ENCODE data around the gene XIRP2.
"Not testable (repeated sequence)": the region's sequence is repeated elsewhere in the genome, so short reads cannot be mapped to it uniquely, and the experiment has no call there.

Gene XIRP2

GRCh38 chr2:166957686-166958085, 69.4 kb downstream of the XIRP2 start:
- no peak for DNase-seq

- no peak for DNase-seq
Observed at GRCh38 chr2:166958986-166959481, 70.8 kb downstream of the XIRP2 start.

- no peak for DNase-seq
Observed at GRCh38 chr2:166959556-166959955, 71.3 kb downstream of the XIRP2 start.

- DNase-seq, result no peak
Observed at GRCh38 chr2:166960702-166961270, 72.5 kb downstream of the XIRP2 start.

GRCh38 chr2:166961933-166962332, 73.7 kb downstream of the XIRP2 start:
- no peak for DNase-seq

- no peak for DNase-seq
Observed at GRCh38 chr2:166969486-166969885, 81.2 kb downstream of the XIRP2 start.

- DNase-seq, result no peak
Observed at GRCh38 chr2:166972002-166972401, 83.7 kb downstream of the XIRP2 start.

- DNase-seq, result no peak
Observed at GRCh38 chr2:166972418-166972817, 84.1 kb downstream of the XIRP2 start.

- DNase-seq, result no peak
Observed at GRCh38 chr2:166984188-166984587, 95.9 kb downstream of the XIRP2 start.

- no peak for DNase-seq
Observed at GRCh38 chr2:166984797-166985196, 96.5 kb downstream of the XIRP2 start.

- no peak for DNase-seq
Observed at GRCh38 chr2:166994588-166995336, 106.5 kb downstream of the XIRP2 start.

GRCh38 chr2:166996465-166996864, 108.2 kb downstream of the XIRP2 start:
- no peak for DNase-seq

GRCh38 chr2:167001165-167001564, 112.9 kb downstream of the XIRP2 start:
- DNase-seq, result no peak

GRCh38 chr2:167005096-167005495, 116.8 kb downstream of the XIRP2 start:
- no peak for DNase-seq

GRCh38 chr2:167013227-167013626, 124.9 kb downstream of the XIRP2 start:
- no peak for DNase-seq

- no peak for DNase-seq
Observed at GRCh38 chr2:167015806-167016205, 127.5 kb downstream of the XIRP2 start.

GRCh38 chr2:167017021-167017420, 128.7 kb downstream of the XIRP2 start:
- no peak for DNase-seq

GRCh38 chr2:167018590-167018989, 130.3 kb downstream of the XIRP2 start:
- no peak for DNase-seq

GRCh38 chr2:167028503-167028902, 140.2 kb downstream of the XIRP2 start:
- no peak for DNase-seq

GRCh38 chr2:167034976-167035375, 146.7 kb downstream of the XIRP2 start:
- DNase-seq, result not testable (repeated sequence)

- DNase-seq, result no peak
Observed at GRCh38 chr2:167048829-167049228, 160.5 kb downstream of the XIRP2 start.

GRCh38 chr2:167049659-167050058, 161.4 kb downstream of the XIRP2 start:
- no peak for DNase-seq

GRCh38 chr2:167052825-167053224, 164.5 kb downstream of the XIRP2 start:
- no peak for DNase-seq

- DNase-seq, result no peak
Observed at GRCh38 chr2:167054881-167055280, 166.6 kb downstream of the XIRP2 start.

- no peak for DNase-seq
Observed at GRCh38 chr2:167057446-167057845, 169.2 kb downstream of the XIRP2 start.

Data from inflammatory macrophage treated with lipopolysaccharide for 1 hour (primary cell).